ENCODE results near the gene ULK2. TPM values are rescaled to one million over a fixed set of nuclear protein-coding genes. Genes with fewer than 3 reads are reported as not detected.

ULK2 gene
- total and polyA plus RNA-seq, 10 of the 15 experiments (the other 5 are each of a cell fraction or from before 2014, with no cell fraction given), result 0.29 to 5.3 (median 1.6) TPM

GRCh38 chr17:19773534-19773933 is 94.2 kb downstream of the ULK2 start:
- SMC1A ChIA-PET (ENCODE audit: uncharacterized antibody, unreplicated experiment), result no interaction called here
- RAD21 ChIA-PET (ENCODE audit: unreplicated experiment), result no interaction called here
- CTCF ChIA-PET, result interaction anchor here (1.9 kb wide), 1 partner anchor 260 kb away, joined by 5 read pairs; no protein-coding TSS in a partner anchor
- 63% methylated on average over 6 of the region's 6 CpGs for WGBS (ENCODE audit: insufficient coverage, insufficient replicate concordance, low lambda C conversion rate, missing lambda C conversion rate)
- no peaks in the 10 kb centered on the region for H3K9me3 ChIP-seq (replicated peaks; ENCODE audit: control insufficient read depth, insufficient read depth, low read length)
- no peak overlapping the region for H3K9ac ChIP-seq (ENCODE audit: control insufficient read depth, insufficient read depth, low read length)
- no peaks in the 10 kb centered on the region for H4K20me1 ChIP-seq (ENCODE audit: control insufficient read depth, insufficient read depth)
- no peak overlapping the region for H3K27ac ChIP-seq (ENCODE audit: control insufficient read depth, insufficient read depth)
- H3K4me3 ChIP-seq, result no peak overlapping the region
- FAIRE-seq (no peak), DNase-seq (ENCODE audit: low read depth, low spot score) (no peak), ATAC-seq (no peak)
- intact Hi-C loops (cut with micrococcal nuclease; ENCODE audit: unreplicated experiment), result no loop called here
- peaks cover 8% of the 10 kb centered on the region for H3K4me1 ChIP-seq (ENCODE audit: control insufficient read depth, insufficient read depth, low read length)
- POLR2A ChIA-PET, result no interaction called here
- no peak overlapping the region for H3K4me2 ChIP-seq (ENCODE audit: control insufficient read depth, insufficient read depth)
- H3K79me2 ChIP-seq (ENCODE audit: control insufficient read depth, insufficient read depth, low read length), result no peaks in the 10 kb centered on the region
- H2AFZ ChIP-seq (ENCODE audit: control insufficient read depth, low read depth, low read length), result no peak overlapping the region
- no peaks in the 10 kb centered on the region for H3K27me3 ChIP-seq (replicated peaks in 1 of 2; ENCODE audit: control insufficient read depth in 2 of 2, insufficient read depth in 2 of 2, low read length in 1 of 2)
- no TSS peak for BruUV-seq (replicated peaks)
- no peaks in the 10 kb centered on the region for H3K36me3 ChIP-seq (ENCODE audit: control insufficient read depth in 2 of 2, insufficient read depth in 2 of 2, low read length in 1 of 2)
- in situ Hi-C loops (cut with MboI), result no loop called here
- TF ChIP-seq DPF2 (IDR thresholded peaks at IDR 0.05), result no peak
- no peak for TF ChIP-seq RELA (IDR thresholded peaks at IDR 0.05; ENCODE audit: borderline replicate concordance, partially characterized antibody)
- TF ChIP-seq IRF4 (IDR thresholded peaks at IDR 0.05; ENCODE audit: low read depth, low read length), result no peak
- TF ChIP-seq SP1 (IDR thresholded peaks at IDR 0.05; ENCODE audit: low read depth, low read length), result no peak
- no peak for TF ChIP-seq NR2F1 (conservative IDR thresholded peaks at IDR 0.05)
- TF ChIP-seq CEBPZ (IDR thresholded peaks at IDR 0.05; ENCODE audit: low read depth, low read length), result no peak
- no peak for TF ChIP-seq MEF2B (IDR thresholded peaks at IDR 0.05; ENCODE audit: partially characterized antibody, poor library complexity, severe bottlenecking)
- no peak for TF ChIP-seq ZNF384 (IDR thresholded peaks at IDR 0.05; ENCODE audit: borderline replicate concordance, low read depth, low read length)
- TF ChIP-seq TARDBP (IDR thresholded peaks at IDR 0.05; ENCODE audit: borderline replicate concordance), result no peak
- TF ChIP-seq MEF2A (IDR thresholded peaks at IDR 0.05; ENCODE audit: insufficient read depth, low read depth, low read length), result no peak
- no peak for TF ChIP-seq E4F1 (IDR thresholded peaks at IDR 0.05; ENCODE audit: borderline replicate concordance, partially characterized antibody)
- no peak for TF ChIP-seq USF1 (IDR thresholded peaks at IDR 0.05; ENCODE audit: borderline replicate concordance, extremely low read length, insufficient read depth, low read depth, low read length)
- no peak for TF ChIP-seq ZNF622 (IDR thresholded peaks at IDR 0.05)
- TF ChIP-seq PBX3 (IDR thresholded peaks at IDR 0.05; ENCODE audit: insufficient replicate concordance, low read depth, low read length), result no peak
